HEK293 (cell line): ENCODE measurements around the gene KCTD11.

Source experiments
- CTCF ChIP-seq: fragments of 450-650 bp; formaldehyde crosslinking; IDR thresholded peaks from 2 replicates; pipeline ENCODE4 v1.5.1; 2016; ENCODE audit warnings: missing biosample characterization, missing genetic modification characterization
- GLI4 ChIP-seq: fragments of 450-650 bp; formaldehyde crosslinking; IDR thresholded peaks from 2 replicates; pipeline ENCODE4 v1.5.1; 2016; ENCODE audit warnings: missing biosample characterization, missing genetic modification characterization
- KLF1 ChIP-seq: fragments of 450-650 bp; formaldehyde crosslinking; IDR thresholded peaks from 2 replicates; pipeline ENCODE4 v1.5.1; 2016; ENCODE audit warnings: missing biosample characterization, missing genetic modification characterization
- MZF1 ChIP-seq: fragments of 450-650 bp; formaldehyde crosslinking; IDR thresholded peaks from 2 replicates; pipeline ENCODE4 v1.5.1; 2017; ENCODE audit warnings: missing biosample characterization, missing genetic modification characterization, borderline replicate concordance
- PRDM10 ChIP-seq: fragments of 450-650 bp; formaldehyde crosslinking; IDR thresholded peaks from 2 replicates; pipeline ENCODE4 v1.5.1; 2016; ENCODE audit warnings: missing biosample characterization, missing genetic modification characterization
- REST ChIP-seq: fragments of 450-650 bp; formaldehyde crosslinking; IDR thresholded peaks from 2 replicates; pipeline ENCODE4 v1.5.1; 2016; ENCODE audit warnings: missing biosample characterization, missing genetic modification characterization
- ZFHX2 ChIP-seq: fragments of 450-650 bp; formaldehyde crosslinking; conservative IDR thresholded peaks from 2 replicates; pipeline ENCODE4 v1.5.1; 2016; ENCODE audit warnings: missing biosample characterization, missing genetic modification characterization
- ZNF350 ChIP-seq: fragments of 450-650 bp; formaldehyde crosslinking; IDR thresholded peaks from 2 replicates; pipeline ENCODE4 v1.5.0; 2017; ENCODE audit warnings: missing biosample characterization, mild to moderate bottlenecking, missing genetic modification characterization
- ZNF513 ChIP-seq: fragments of 450-650 bp; IDR thresholded peaks from 2 replicates; pipeline ENCODE4 v1.5.1; 2018; ENCODE audit warnings: missing biosample characterization, missing genetic modification characterization
- ZNF768 ChIP-seq: fragments of 450-650 bp; formaldehyde crosslinking; IDR thresholded peaks from 2 replicates; pipeline ENCODE4 v1.5.1; 2018; ENCODE audit warnings: missing biosample characterization, mild to moderate bottlenecking, missing genetic modification characterization

- TF ChIP-seq PRDM10 (tag by site-specific recombination) (no peak), ZNF513 (tag by site-specific recombination) (no peak), CTCF (tag by site-specific recombination) (no peak), ZNF768 (tag by site-specific recombination) (no peak), MZF1 (tag by site-specific recombination) (no peak), KLF1 (tag by site-specific recombination) (no peak), ZFHX2 (no peak), REST (tag by site-specific recombination) (no peak), ZNF350 (tag by site-specific recombination) (no peak), GLI4 (no peak)
These were observed 26.9 kb upstream of the KCTD11 start for GRCh38 chr17:7325031-7325528.
